ENCODE measurements around the gene SERPINA5. TPM values are rescaled to one million over a fixed set of nuclear protein-coding genes. Genes with fewer than 3 reads are reported as not detected.

Gene SERPINA5
- total and polyA plus RNA-seq, 2 donors (not counting 1 experiment from before 2014, with no cell fraction given): not detected

GRCh38 chr14:94601884-94602391 lies 20.7 kb downstream of the SERPINA5 start:
- H3K79me2 ChIP-seq (ENCODE audit: control insufficient read depth, insufficient read depth, low read length): no peaks in the 10 kb centered on the region

GRCh38 chr14:94602722-94603121 lies 21.5 kb downstream of the SERPINA5 start:
- DNase-seq: no peak
- TF ChIP-seq CTCF (IDR thresholded peaks at IDR 0.05) (no peak), EZH2 (IDR thresholded peaks at IDR 0.05; ENCODE audit: borderline replicate concordance, insufficient read depth, low read depth, low read length, poor library complexity, severe bottlenecking) (no peak)
- Histone ChIP-seq H3K27me3 (replicated peaks in 1 of 4; ENCODE audit: control extremely low read depth in 1 of 4, control insufficient read depth in 3 of 4, insufficient read depth in 4 of 4, low read length in 3 of 4) (no peaks in the 10 kb centered on the region), H3K4me1 (ENCODE audit: control insufficient read depth in 2 of 2, insufficient read depth in 2 of 2, low read length in 2 of 2) (no peaks in the 10 kb centered on the region), H4K20me1 (ENCODE audit: control insufficient read depth, insufficient read depth, low read length, poor library complexity, severe bottlenecking) (no peaks in the 10 kb centered on the region), H3K9ac (ENCODE audit: low read length) (no peak overlapping the region), H3K4me3 (ENCODE audit: control extremely low read depth in 1 of 5, extremely low read depth in 1 of 5, insufficient read depth in 1 of 5, low read depth in 2 of 5, low read length in 4 of 5) (no peak overlapping the region), H3K36me3 (replicated peaks in 1 of 2; ENCODE audit: control extremely low read depth in 1 of 2, control insufficient read depth in 1 of 2, extremely low read depth in 1 of 2, insufficient read depth in 2 of 2, low read length in 1 of 2) (no peaks in the 10 kb centered on the region), H2AFZ (ENCODE audit: insufficient read depth, low read depth, low read length, poor library complexity, severe bottlenecking) (no peak overlapping the region), H3K4me2 (replicated peaks; ENCODE audit: low read depth, low read length, poor library complexity, severe bottlenecking) (no peak overlapping the region), H3K79me2 (ENCODE audit: control insufficient read depth, insufficient read depth, low read length) (no peaks in the 10 kb centered on the region), H3K27ac (ENCODE audit: low read length in 2 of 2) (no peak overlapping the region), H3K9me3 (ENCODE audit: control extremely low read depth in 1 of 3, control insufficient read depth in 2 of 3, insufficient read depth in 1 of 3, low read length in 2 of 3) (peaks cover 0 to 4% (median 0%) of the 10 kb centered on the region in 3 donors)
- intact Hi-C loops (cut with micrococcal nuclease): no loop called here
- ChIA-PET CTCF (no interaction called here), POLR2A (no interaction called here)
- ATAC-seq (ENCODE audit: low read depth): no peak
- 92% methylated on average over 5 of the region's 5 CpGs for WGBS (ENCODE audit: insufficient coverage)
- no peaks in the 10 kb centered on the region for H3K4me1 Mint-ChIP-seq
- no peaks in the 10 kb centered on the region for H3K9me3 Mint-ChIP-seq (ENCODE audit: insufficient read depth)
- no peak overlapping the region for H3K4me3 Mint-ChIP-seq
- H3K27ac Mint-ChIP-seq: no peak overlapping the region
- no peaks in the 10 kb centered on the region for H3K27me3 Mint-ChIP-seq

More at GRCh38 chr14:94601884-94602391, 20.7 kb downstream of the SERPINA5 start:
- ATAC-seq (ENCODE audit: low read depth) (no peak), DNase-seq (no peak)
- no peaks in the 10 kb centered on the region for H3K4me1 Mint-ChIP-seq
- H3K27ac Mint-ChIP-seq: no peak overlapping the region
- Histone ChIP-seq H3K9ac (ENCODE audit: low read length) (no peak overlapping the region), H3K36me3 (replicated peaks in 1 of 2; ENCODE audit: control extremely low read depth in 1 of 2, control insufficient read depth in 1 of 2, extremely low read depth in 1 of 2, insufficient read depth in 2 of 2, low read length in 1 of 2) (no peaks in the 10 kb centered on the region), H3K4me2 (replicated peaks; ENCODE audit: low read depth, low read length, poor library complexity, severe bottlenecking) (no peak overlapping the region), H3K9me3 (ENCODE audit: control extremely low read depth in 1 of 3, control insufficient read depth in 2 of 3, insufficient read depth in 1 of 3, low read length in 2 of 3) (peaks cover 0 to 10% (median 0%) of the 10 kb centered on the region in 3 donors), H4K20me1 (ENCODE audit: control insufficient read depth, insufficient read depth, low read length, poor library complexity, severe bottlenecking) (no peaks in the 10 kb centered on the region), H3K4me3 (ENCODE audit: control extremely low read depth in 1 of 5, extremely low read depth in 1 of 5, insufficient read depth in 1 of 5, low read depth in 2 of 5, low read length in 4 of 5) (no peak overlapping the region), H3K4me1 (ENCODE audit: control insufficient read depth in 2 of 2, insufficient read depth in 2 of 2, low read length in 2 of 2) (no peaks in the 10 kb centered on the region), H3K27ac (ENCODE audit: low read length in 2 of 2) (no peak overlapping the region), H2AFZ (ENCODE audit: insufficient read depth, low read depth, low read length, poor library complexity, severe bottlenecking) (no peak overlapping the region), H3K27me3 (replicated peaks in 1 of 4; ENCODE audit: control extremely low read depth in 1 of 4, control insufficient read depth in 3 of 4, insufficient read depth in 4 of 4, low read length in 3 of 4) (no peaks in the 10 kb centered on the region)
- H3K9me3 Mint-ChIP-seq (ENCODE audit: insufficient read depth): no peaks in the 10 kb centered on the region
- no peaks in the 10 kb centered on the region for H3K27me3 Mint-ChIP-seq
- ChIA-PET POLR2A (no interaction called here), CTCF (no interaction called here)
- WGBS (ENCODE audit: insufficient coverage): 31% methylated on average over 6 of the region's 6 CpGs
- H3K4me3 Mint-ChIP-seq: no peak overlapping the region
- intact Hi-C loops (cut with micrococcal nuclease): no loop called here
- TF ChIP-seq EZH2 (IDR thresholded peaks at IDR 0.05; ENCODE audit: borderline replicate concordance, insufficient read depth, low read depth, low read length, poor library complexity, severe bottlenecking): no peak
- TF ChIP-seq CTCF (IDR thresholded peaks at IDR 0.05): no peak
